IMR-90 (cell line): ENCODE measurements around the gene TMEM154. TPM values are rescaled to one million over a fixed set of nuclear protein-coding genes. Genes with fewer than 3 reads are reported as not detected.

Experiments
- ATAC-seq: fragments of 200-7000 bp; cut with Tn5 transposase; 2 replicates; pipeline ENCODE4 v1.9.1; 2020; ENCODE audit warnings: low read depth, mild to moderate bottlenecking, moderate library complexity
- BruUV-seq: library from RNA; stranded (reverse); fragments of 400-500 nt; replicated peaks from 2 replicates; lab custom pipeline; 2021; lab: Mats Ljungman, UMichigan
- CTCF ChIA-PET: fragments of 300-600 bp; formaldehyde crosslinking; extraction: SDS; loops from one replicate; lab custom pipeline; 2021; ENCODE audit warnings: antibody characterized with exemption; lab: Yijun Ruan, JAX
- POLR2A ChIA-PET: fragments of 300-600 bp; sonication (Branson Sonifier 250); formaldehyde crosslinking; loops from one replicate; lab custom pipeline; 2022; ENCODE audit warnings: antibody characterized with exemption; ENCODE audit not compliant: unreplicated experiment; lab: Charles Lee
- DNase-seq: peaks from one replicate; pipeline ENCODE4 v3.0.0; 2013
- H2AFZ ChIP-seq: replicated peaks from 2 replicates; pipeline ENCODE3; 2013; ENCODE audit warnings: low read length, mild to moderate bottlenecking; ENCODE audit not compliant: poor library complexity
- H2AK5ac ChIP-seq: 2 replicates; pipeline ENCODE4 v1.6.1; 2013; ENCODE audit warnings: low read depth, low read length, inconsistent platforms
- H2AK9ac ChIP-seq: replicated peaks from 2 replicates; pipeline ENCODE3; 2013; ENCODE audit warnings: mild to moderate bottlenecking, low read depth, low read length, moderate library complexity; ENCODE audit not compliant: poor library complexity
- H2BK120ac ChIP-seq: 2 replicates; pipeline ENCODE4 v1.6.1; 2013; ENCODE audit warnings: low read depth, low read length, inconsistent platforms
- H2BK15ac ChIP-seq: 3 replicates; pipeline ENCODE4 v1.6.1; 2013; ENCODE audit warnings: low read depth, low read length, inconsistent platforms
- H2BK20ac ChIP-seq: 2 replicates; pipeline ENCODE4 v1.6.1; 2013; ENCODE audit warnings: low read depth, mild to moderate bottlenecking, inconsistent platforms, low read length, moderate library complexity
- H2BK5ac ChIP-seq: 2 replicates; pipeline ENCODE4 v1.6.1; 2013; ENCODE audit warnings: mild to moderate bottlenecking, low read depth, low read length, inconsistent platforms; ENCODE audit not compliant: poor library complexity, severe bottlenecking
- H3K14ac ChIP-seq: replicated peaks from 2 replicates; pipeline ENCODE4 v1.6.1; 2013; ENCODE audit warnings: low read depth, low read length, inconsistent platforms
- H3K18ac ChIP-seq: 2 replicates; pipeline ENCODE4 v1.6.1; 2013; ENCODE audit warnings: low read depth, low read length, control low read depth
- H3K23ac ChIP-seq: 2 replicates; pipeline ENCODE4 v1.6.1; 2013; ENCODE audit warnings: low read depth, low read length, inconsistent platforms
- H3K27ac ChIP-seq: 2 replicates; pipeline ENCODE4 v1.5.1; 2013; ENCODE audit warnings: mild to moderate bottlenecking, control low read depth, low read length; ENCODE audit not compliant: insufficient read depth
- H3K27me3 ChIP-seq: 2 replicates; pipeline ENCODE4 v1.6.1; 2013; ENCODE audit warnings: low read length; ENCODE audit not compliant: control insufficient read depth, insufficient read depth
- H3K36me3 ChIP-seq: 2 replicates; pipeline ENCODE4 v1.6.1; 2013; ENCODE audit warnings: low read length, mixed read lengths; ENCODE audit not compliant: control insufficient read depth, insufficient read depth
- H3K4ac ChIP-seq: 2 replicates; pipeline ENCODE4 v1.6.1; 2013; ENCODE audit warnings: low read depth, low read length, inconsistent platforms
- H3K4me1 ChIP-seq: 2 replicates; pipeline ENCODE4 v1.6.1; 2013; ENCODE audit warnings: low read length, mixed read lengths; ENCODE audit not compliant: control insufficient read depth, insufficient read depth
- H3K4me2 ChIP-seq: 2 replicates; pipeline ENCODE4 v1.6.1; 2013; ENCODE audit warnings: low read depth, mild to moderate bottlenecking, control low read depth, low read length, moderate library complexity
- H3K4me3 ChIP-seq: 2 replicates; pipeline ENCODE4 v1.5.1; 2013; ENCODE audit warnings: low read depth, mild to moderate bottlenecking, control low read depth, low read length, moderate library complexity; ENCODE audit not compliant: insufficient read depth
- H3K56ac ChIP-seq: 2 replicates; pipeline ENCODE4 v1.6.1; 2013; ENCODE audit warnings: low read length, inconsistent platforms; ENCODE audit not compliant: insufficient read depth; ENCODE audit errors: extremely low read depth
- H3K79me1 ChIP-seq, 2 experiments: 2 replicates each; pipeline ENCODE4 v1.6.1; 2013; ENCODE audit warnings: low read length in 2 of 2, inconsistent platforms in 1 of 2, low read depth in 1 of 2
- H3K9ac ChIP-seq: 2 replicates; pipeline ENCODE4 v1.6.1; 2013; ENCODE audit warnings: low read depth, low read length, control low read depth
- H3K9me1 ChIP-seq: 2 replicates; pipeline ENCODE4 v1.6.1; 2013; ENCODE audit warnings: low read length, inconsistent platforms; ENCODE audit not compliant: insufficient read depth
- H3K9me3 ChIP-seq: 2 replicates; pipeline ENCODE4 v1.6.1; 2013; ENCODE audit warnings: low read length; ENCODE audit not compliant: control insufficient read depth, insufficient read depth
- H4K20me1 ChIP-seq: 2 replicates; pipeline ENCODE4 v1.6.1; 2013; ENCODE audit warnings: low read length, inconsistent platforms; ENCODE audit not compliant: insufficient read depth
- H4K5ac ChIP-seq: 2 replicates; pipeline ENCODE4 v1.6.1; 2013; ENCODE audit warnings: mild to moderate bottlenecking, low read depth, low read length, control low read depth
- H4K8ac ChIP-seq, 2 experiments: 2 replicates each; pipeline ENCODE4 v1.6.1; 2013; ENCODE audit warnings: low read depth in 2 of 2, low read length in 2 of 2, control low read depth in 1 of 2, inconsistent platforms in 1 of 2
- H4K91ac ChIP-seq: 2 replicates; pipeline ENCODE4 v1.6.1; 2013; ENCODE audit warnings: low read depth, low read length, inconsistent platforms; ENCODE audit not compliant: insufficient read depth
- BHLHE40 ChIP-seq: fragments of 150-350 bp; IDR thresholded peaks from 2 replicates; pipeline ENCODE4 v1.6.1; 2016; ENCODE audit warnings: mild to moderate bottlenecking, low read depth, low read length
- CHD1 ChIP-seq: IDR thresholded peaks from 2 replicates; pipeline ENCODE4 v1.6.1; 2012; ENCODE audit warnings: low read depth, low read length, improper control_type of control experiment
- ELK1 ChIP-seq: fragments of 150-350 bp; IDR thresholded peaks from 2 replicates; pipeline ENCODE4 v1.6.1; 2016; ENCODE audit warnings: low read depth, mild to moderate bottlenecking, low read length, moderate library complexity, borderline replicate concordance
- FOS ChIP-seq: fragments of 150-350 bp; IDR thresholded peaks from 2 replicates; pipeline ENCODE4 v1.6.1; 2016; ENCODE audit warnings: low read depth, low read length
- MAFK ChIP-seq: IDR thresholded peaks from 2 replicates; pipeline ENCODE4 v1.6.1; 2012; ENCODE audit warnings: low read depth, low read length, improper control_type of control experiment
- MAZ ChIP-seq: IDR thresholded peaks from 2 replicates; pipeline ENCODE4 v1.6.1; 2012; ENCODE audit warnings: low read depth, mild to moderate bottlenecking, low read length, improper control_type of control experiment, moderate library complexity, borderline replicate concordance
- MXI1 ChIP-seq: IDR thresholded peaks from 2 replicates; pipeline ENCODE4 v1.6.1; 2012; ENCODE audit warnings: low read depth, mild to moderate bottlenecking, low read length, moderate library complexity, borderline replicate concordance
- NFE2L2 ChIP-seq: fragments of 150-350 bp; IDR thresholded peaks from 2 replicates; pipeline ENCODE4 v1.6.1; 2016; ENCODE audit warnings: low read depth, mild to moderate bottlenecking, low read length
- POLR2A ChIP-seq: IDR thresholded peaks from 2 replicates; pipeline ENCODE4 v1.6.1; 2012; ENCODE audit warnings: mild to moderate bottlenecking, low read depth, low read length
- RCOR1 ChIP-seq: IDR thresholded peaks from 2 replicates; pipeline ENCODE4 v1.6.1; 2012; ENCODE audit warnings: mild to moderate bottlenecking, low read length, improper control_type of control experiment; ENCODE audit not compliant: insufficient replicate concordance
- SMC3 ChIP-seq: fragments of 150-350 bp; IDR thresholded peaks from 2 replicates; pipeline ENCODE4 v1.6.1; 2016; ENCODE audit warnings: low read depth, mild to moderate bottlenecking, antibody characterized with exemption, low read length, moderate library complexity
- USF2 ChIP-seq: fragments of 150-350 bp; IDR thresholded peaks from 2 replicates; pipeline ENCODE4 v1.6.1; 2017; ENCODE audit warnings: mild to moderate bottlenecking, antibody characterized with exemption, low read length, low read depth
- WGBS, 2 experiments: methylation state at CpG; one replicate each; pipeline versions ENCODE4 v1.1.5 to v1.1.7; 2013; ENCODE audit warnings: missing lambda C conversion rate in 2 of 2; ENCODE audit not compliant: insufficient read length in 1 of 2; ENCODE audit errors: extremely low coverage in 2 of 2; 5-methylcytosine and 5-hydroxymethylcytosine counted together
- dilution Hi-C: fragments of 300-500 bp; cut with HindIII; formaldehyde crosslinking; loops from one replicate; pipeline ENCODE4 v1.14.3; 2018; ENCODE audit warnings: low sequenced_read_pairs; ENCODE audit not compliant: unreplicated experiment
- in situ Hi-C: fragments of 300-500 bp; cut with MboI; formaldehyde crosslinking; loops from 3 replicates; pipeline ENCODE4 v1.14.3; 2019; ENCODE audit warnings: low sequenced_read_pairs, inconsistent platforms, mixed read lengths
- intact Hi-C: fragments of 100-400 bp; cut with micrococcal nuclease; formaldehyde crosslinking; loops from 2 replicates; pipeline ENCODE4 v1.10.0; 2022
- polyA plus RNA-seq, 3 experiments: library from polyadenylated mRNA; depleted of rRNA; stranded (reverse); fragments of >200 nt; gene quantifications; 2 replicates each; pipeline ENCODE4 v1.2.3, GENCODE V29; 2012; ENCODE audit warnings: low replicate concordance in 1 of 3
- total RNA-seq: library from RNA; depleted of rRNA; stranded (reverse); fragments of >200 nt; gene quantifications from 2 replicates; pipeline ENCODE4 v1.2.3, GENCODE V29; 2012

TMEM154 gene
- total and polyA plus RNA-seq, 2 of the 4 experiments (the other 2 are of a cell fraction): 0.12 to 0.18 TPM

- Histone ChIP-seq H3K79me1 (no peaks in the 10 kb centered on the region), H3K18ac (no peak overlapping the region), H3K9ac (no peak overlapping the region), H2BK15ac (no peak overlapping the region), H3K9me1 (no peaks in the 10 kb centered on the region), H2AK5ac (no peak overlapping the region), H3K4ac (no peak overlapping the region), H3K4me2 (no peak overlapping the region), H3K4me1 (no peaks in the 10 kb centered on the region), H4K5ac (no peak overlapping the region), H2AFZ (no peak overlapping the region), H3K4me3 (no peak overlapping the region), H3K9me3 (no peaks in the 10 kb centered on the region), H4K20me1 (no peaks in the 10 kb centered on the region), H3K14ac (no peak overlapping the region), H4K8ac (no peak overlapping the region), H2BK120ac (no peak overlapping the region), H4K91ac (no peak overlapping the region), H2AK9ac (no peak overlapping the region), H3K23ac (no peak overlapping the region), H3K36me3 (no peaks in the 10 kb centered on the region), H3K56ac (no peak overlapping the region), H3K27ac (no peak overlapping the region), H2BK5ac (no peak overlapping the region), H2BK20ac (no peak overlapping the region), H3K27me3 (peaks cover 8% of the 10 kb centered on the region)
- 39% methylated on average over 5 of the region's 11 CpGs; no CpG with 5 or more reads in 1 of the 2 experiments for WGBS, 2 experiments
- dilution Hi-C loops (no loop called here), in situ Hi-C loops (no loop called here), intact Hi-C loops (no loop called here)
- no TSS peak for BruUV-seq
- no peak for TF ChIP-seq MXI1
- no peak for TF ChIP-seq NFE2L2
- TF ChIP-seq RCOR1: no peak
- no peak for TF ChIP-seq SMC3
- TF ChIP-seq USF2: no peak
- TF ChIP-seq FOS: no peak
- no peak for TF ChIP-seq MAFK
- no peak for TF ChIP-seq MAZ
- TF ChIP-seq ELK1: no peak
- no peak for TF ChIP-seq POLR2A
- TF ChIP-seq CHD1: no peak
- TF ChIP-seq BHLHE40: no peak
- ChIA-PET POLR2A (interaction anchor here (0.6 kb wide), 1 partner anchor 11 kb away, joined by 5 read pairs; no protein-coding TSS in a partner anchor), CTCF (interaction anchor here (1.4 kb wide), 1 partner anchor 9 kb away, joined by 4 read pairs; no protein-coding TSS in a partner anchor)
- DNase-seq (no peak), ATAC-seq (no peak)
Observed at GRCh38 chr4:152668338-152668964, 11.3 kb downstream of the TMEM154 start.
